ENCODE data around the gene STX2.

The STX2 gene

DNA sequence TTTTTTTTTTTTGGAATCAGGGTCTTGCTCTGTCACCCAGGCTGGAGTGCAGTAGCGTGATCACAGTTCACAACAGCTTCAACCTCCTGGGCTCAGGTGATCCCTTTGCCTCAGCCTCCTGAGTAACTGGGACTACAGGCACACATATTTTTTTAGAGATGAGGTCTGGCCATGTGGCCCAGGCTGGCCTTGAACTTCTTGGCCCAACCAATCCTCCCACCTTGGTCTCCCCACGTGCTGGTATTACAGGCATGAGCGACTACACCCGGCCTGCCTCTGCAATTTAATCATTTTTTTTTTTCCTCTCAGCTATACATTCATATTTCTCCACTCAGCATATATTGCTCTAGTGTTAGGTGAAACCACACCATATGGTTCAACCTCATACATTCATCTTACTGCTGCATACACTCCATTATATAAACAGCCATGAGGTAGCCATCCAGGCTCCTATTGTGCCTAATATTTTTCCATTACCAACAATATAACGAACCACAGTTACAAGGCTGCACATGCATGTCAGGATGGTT, 7.1 kb downstream of the STX2 start:
- Histone ChIP-seq H3K4me3 (no peak overlapping the region), H3K27ac (no peak overlapping the region), H3K27me3 (no peaks in the 10 kb centered on the region), H3K4me1 (peaks cover 0 to 5% (median 0%) of the 10 kb centered on the region in 4 donors), H3K9me3 (no peaks in the 10 kb centered on the region), H3K36me3 (no peaks in the 10 kb centered on the region)
- intact Hi-C loops (cut with DNase I; ENCODE audit: low total_unique reads): no loop called here
- TF ChIP-seq, protein P1, sequence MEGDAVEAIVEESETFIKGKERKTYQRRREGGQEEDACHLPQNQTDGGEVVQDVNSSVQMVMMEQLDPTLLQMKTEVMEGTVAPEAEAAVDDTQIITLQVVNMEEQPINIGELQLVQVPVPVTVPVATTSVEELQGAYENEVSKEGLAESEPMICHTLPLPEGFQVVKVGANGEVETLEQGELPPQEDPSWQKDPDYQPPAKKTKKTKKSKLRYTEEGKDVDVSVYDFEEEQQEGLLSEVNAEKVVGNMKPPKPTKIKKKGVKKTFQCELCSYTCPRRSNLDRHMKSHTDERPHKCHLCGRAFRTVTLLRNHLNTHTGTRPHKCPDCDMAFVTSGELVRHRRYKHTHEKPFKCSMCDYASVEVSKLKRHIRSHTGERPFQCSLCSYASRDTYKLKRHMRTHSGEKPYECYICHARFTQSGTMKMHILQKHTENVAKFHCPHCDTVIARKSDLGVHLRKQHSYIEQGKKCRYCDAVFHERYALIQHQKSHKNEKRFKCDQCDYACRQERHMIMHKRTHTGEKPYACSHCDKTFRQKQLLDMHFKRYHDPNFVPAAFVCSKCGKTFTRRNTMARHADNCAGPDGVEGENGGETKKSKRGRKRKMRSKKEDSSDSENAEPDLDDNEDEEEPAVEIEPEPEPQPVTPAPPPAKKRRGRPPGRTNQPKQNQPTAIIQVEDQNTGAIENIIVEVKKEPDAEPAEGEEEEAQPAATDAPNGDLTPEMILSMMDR (IDR thresholded peaks at IDR 0.05): no peak
- DNase-seq: no peak

DNA sequence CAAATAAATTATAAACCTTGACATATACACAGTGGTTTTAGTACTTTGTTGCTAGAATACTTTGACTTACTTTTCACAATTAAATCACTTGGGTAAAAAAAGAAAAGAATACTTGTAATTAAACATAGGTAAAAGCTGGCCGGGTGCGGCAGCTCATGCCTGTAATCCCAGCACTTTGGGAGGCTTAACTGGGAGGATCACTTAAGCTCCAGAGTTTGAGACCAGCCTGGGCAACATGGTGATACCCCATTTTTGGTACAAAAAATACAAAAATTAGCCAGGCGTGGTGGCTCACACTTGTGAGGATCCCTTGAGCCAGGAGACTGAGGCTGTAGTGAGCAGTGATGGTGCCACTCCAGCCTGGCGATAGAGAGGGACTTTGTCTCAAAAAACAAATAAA, 7.8 kb downstream of the STX2 start:
- intact Hi-C loops (cut with DNase I; ENCODE audit: low total_unique reads): no loop called here
- Histone ChIP-seq H3K27ac (no peak overlapping the region), H3K27me3 (no peaks in the 10 kb centered on the region), H3K4me1 (peaks cover 0 to 8% (median 0%) of the 10 kb centered on the region in 4 donors), H3K4me3 (no peak overlapping the region), H3K9me3 (no peaks in the 10 kb centered on the region), H3K36me3 (no peaks in the 10 kb centered on the region)
- DNase-seq: no peak
- TF ChIP-seq, protein P1 (IDR thresholded peaks at IDR 0.05): no peak

DNA sequence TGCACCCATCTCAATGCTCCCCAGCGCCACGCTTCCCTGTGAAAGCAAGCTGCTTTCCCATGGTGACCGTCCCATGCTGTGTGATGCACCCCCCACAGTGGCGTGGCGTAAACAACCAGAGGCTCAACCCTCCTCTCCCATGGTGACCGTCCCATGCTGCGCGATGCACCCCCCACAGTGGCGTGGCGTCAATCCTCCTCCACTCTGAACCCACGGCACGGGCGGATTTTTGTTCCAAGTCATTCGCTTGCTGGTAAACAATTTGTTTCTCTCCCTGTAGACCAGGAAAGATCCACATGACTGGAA, 8.9 kb downstream of the STX2 start:
- Histone ChIP-seq H3K36me3 (no peaks in the 10 kb centered on the region), H3K27me3 (no peaks in the 10 kb centered on the region), H3K27ac (no peak overlapping the region), H3K4me3 (no peak overlapping the region), H3K4me1 (peaks cover 0 to 9% (median 0%) of the 10 kb centered on the region in 4 donors), H3K9me3 (no peaks in the 10 kb centered on the region)
- DNase-seq: no peak
- TF ChIP-seq, protein P1 (IDR thresholded peaks at IDR 0.05): no peak
- intact Hi-C loops (cut with DNase I; ENCODE audit: low total_unique reads): no loop called here

DNA sequence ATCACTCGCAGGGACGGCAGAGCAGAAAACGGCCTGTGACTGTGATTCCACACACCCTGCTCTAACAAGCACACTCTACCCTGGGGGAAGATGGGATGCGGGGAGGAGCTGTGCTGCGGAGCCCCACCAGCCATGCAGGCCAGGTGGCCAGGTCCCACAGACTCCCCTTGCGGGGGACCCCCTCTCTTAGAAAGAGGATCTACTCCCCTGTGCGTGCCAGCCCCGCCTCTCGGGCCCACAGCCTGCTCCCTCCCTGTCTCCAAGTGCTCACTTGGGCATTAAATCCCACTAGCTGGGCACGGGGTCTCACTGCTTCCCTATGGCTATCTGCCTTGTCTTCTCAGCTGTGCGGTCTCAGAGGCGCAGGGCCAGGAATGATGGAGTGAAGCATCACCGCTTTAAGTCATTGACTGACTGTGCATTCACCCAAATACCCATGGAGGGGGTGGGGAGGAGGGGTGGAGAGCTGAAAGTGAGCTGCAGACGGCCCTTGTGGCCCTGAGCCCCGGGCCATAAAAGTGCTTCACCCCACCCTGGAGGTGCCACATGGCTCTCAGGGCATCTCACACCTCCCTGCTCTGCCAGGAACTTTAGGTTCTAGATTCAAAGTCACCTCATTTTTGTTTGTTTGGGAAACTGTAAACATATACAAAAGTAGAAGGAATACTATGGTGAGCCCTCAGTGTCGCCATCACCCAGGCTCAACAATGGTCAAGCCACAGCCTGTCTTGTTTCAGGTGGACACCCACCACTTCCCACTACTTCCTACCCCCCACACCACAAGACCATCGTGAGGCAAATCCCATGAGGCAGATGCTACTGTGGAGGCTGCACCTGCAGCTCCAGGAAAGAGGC, 9.4 kb downstream of the STX2 start:
- no peaks in the 10 kb centered on the region for H3K27me3 ChIP-seq
- no peak for DNase-seq
- no peak overlapping the region for H3K4me3 ChIP-seq
- H3K4me1 ChIP-seq: peaks cover 0 to 9% (median 0%) of the 10 kb centered on the region in 4 donors
- H3K9me3 ChIP-seq: no peaks in the 10 kb centered on the region
- intact Hi-C loops (cut with DNase I; ENCODE audit: low total_unique reads): no loop called here
- peaks cover 0 to under 1% (median under 1%) of the 10 kb centered on the region in 3 donors for H3K36me3 ChIP-seq
- H3K27ac ChIP-seq: no peak overlapping the region
- TF ChIP-seq, protein P1 (IDR thresholded peaks at IDR 0.05): no peak

DNA sequence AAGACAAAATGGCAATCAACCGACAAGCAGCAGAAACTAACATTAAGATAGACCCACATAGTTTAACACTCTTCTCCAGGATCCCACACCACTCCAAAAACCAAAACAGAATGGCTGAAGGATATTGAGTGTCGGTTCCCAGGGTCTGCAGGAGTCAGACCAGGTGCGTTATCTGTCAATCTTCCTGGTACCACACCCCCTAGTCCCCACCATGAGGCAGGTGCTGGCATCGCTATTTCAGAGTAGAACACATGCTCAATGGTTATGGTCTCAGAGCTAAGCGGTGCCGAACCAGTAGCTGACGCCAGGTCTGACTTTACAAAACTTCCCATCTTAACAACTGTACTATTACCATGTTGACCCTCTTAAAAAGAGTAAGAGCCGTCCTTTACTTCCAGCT, 10.2 kb downstream of the STX2 start:
- Histone ChIP-seq H3K4me3 (no peak overlapping the region), H3K27me3 (no peaks in the 10 kb centered on the region), H3K9me3 (no peaks in the 10 kb centered on the region), H3K36me3 (peaks cover 2 to 8% (median 6%) of the 10 kb centered on the region in 3 donors), H3K4me1 (peaks cover 0 to 9% (median 0%) of the 10 kb centered on the region in 4 donors), H3K27ac (no peak overlapping the region)
- intact Hi-C loops (cut with DNase I; ENCODE audit: low total_unique reads): no loop called here
- TF ChIP-seq, protein P1 (IDR thresholded peaks at IDR 0.05): no peak
- DNase-seq: no peak

Data from tibial artery (tissue), 4 donors.